Fibroblast of the aortic adventitia (primary cell): Measurements from ENCODE around the gene COPS4. TPM values are rescaled to one million over a fixed set of nuclear protein-coding genes. Genes with fewer than 3 reads are reported as not detected.

Experiments used
- DNase-seq: peaks from one replicate; pipeline ENCODE4 v3.0.0-alpha.2; 2010; ENCODE audit warnings: low read depth
- H3K4me3 ChIP-seq: 2 replicates; pipeline ENCODE4 v1.5.1; 2011; ENCODE audit warnings: low read depth, mild to moderate bottlenecking, control low read depth, low read length, moderate library complexity
- CTCF ChIP-seq: IDR thresholded peaks from 2 replicates; pipeline ENCODE4 v1.5.1; 2011; ENCODE audit warnings: mild to moderate bottlenecking, low read length, control low read depth, inconsistent platforms; ENCODE audit not compliant: insufficient read depth
- small RNA-seq: library from RNA; depleted of rRNA; stranded (forward); fragments of <200 nt; gene quantifications from one replicate; pipeline ENCODE3, GENCODE V24; 2012
- total RNA-seq: library from RNA; depleted of rRNA; stranded (reverse); fragments of >200 nt; gene quantifications from 2 replicates; pipeline ENCODE4 v1.2.3, GENCODE V29; 2012; ENCODE audit warnings: low replicate concordance

COPS4 gene
- total RNA-seq, 1 donor = 69.3 TPM

- no peak for DNase-seq
- no peak for TF ChIP-seq CTCF
- no peak overlapping the region for H3K4me3 ChIP-seq
Measured at GRCh38 chr4:83115656-83116285, 80.8 kb downstream of the COPS4 start.

- no peak for DNase-seq
- no peak overlapping the region for H3K4me3 ChIP-seq
- no peak for TF ChIP-seq CTCF
Measured at GRCh38 chr4:83118869-83119268, 83.9 kb downstream of the COPS4 start.

- no peak for DNase-seq
- no peak overlapping the region for H3K4me3 ChIP-seq
- no peak for TF ChIP-seq CTCF
Measured at GRCh38 chr4:83121246-83121645, 86.3 kb downstream of the COPS4 start.

GRCh38 chr4:83124111-83124780 is 89.3 kb downstream of the COPS4 start:
- TF ChIP-seq CTCF = no peak
- no peak for DNase-seq
- H3K4me3 ChIP-seq = no peak overlapping the region

Small RNAs within 50 kb of the gene (small RNA-seq; reads per million reads assigned to genes)
- not detected for gene RNU6-615P

Other genes with a start within 250 kb of the COPS4 start
- 18.0 and 22.8 TPM in 2 replicates for gene SCD5, start 236.4 kb upstream of the COPS4 start, total RNA-seq
- gene SEC31A, start 144.0 kb upstream of the COPS4 start, total RNA-seq = 392 and 400 TPM in 2 replicates
- gene THAP9, start 134.4 kb upstream of the COPS4 start, total RNA-seq = 2.9 and 7.1 TPM in 2 replicates
- 5.1 and 42.5 TPM in 2 replicates for gene LIN54, start 24.4 kb upstream of the COPS4 start, total RNA-seq
- gene PLAC8, start 79.5 kb downstream of the COPS4 start, total RNA-seq = 0.36 and 1.1 TPM in 2 replicates
- gene COQ2, start 249.6 kb downstream of the COPS4 start, total RNA-seq = 7.4 and 16.1 TPM in 2 replicates